Ishikawa (cell line): ENCODE data around the gene ATP8A2.

Source experiments
- CEBPB ChIP-seq: IDR thresholded peaks from 2 replicates; pipeline ENCODE4 v1.6.1; 2012
- CREB1 ChIP-seq: IDR thresholded peaks from 2 replicates; pipeline ENCODE4 v1.6.1; 2012; ENCODE audit warnings: low read depth
- EGR1 ChIP-seq: IDR thresholded peaks from 2 replicates; pipeline ENCODE4 v1.6.1; 2012
- EP300 ChIP-seq: IDR thresholded peaks from 2 replicates; pipeline ENCODE4 v1.6.1; 2012; ENCODE audit warnings: borderline replicate concordance
- FOXM1 ChIP-seq: IDR thresholded peaks from 2 replicates; pipeline ENCODE4 v1.6.1; 2012; ENCODE audit warnings: low read depth, borderline replicate concordance
- MAX ChIP-seq: IDR thresholded peaks from 2 replicates; pipeline ENCODE4 v1.6.1; 2012
- NFIC ChIP-seq: IDR thresholded peaks from 2 replicates; pipeline ENCODE4 v1.6.1; 2012
- RAD21 ChIP-seq: IDR thresholded peaks from 2 replicates; pipeline ENCODE4 v1.6.1; 2012; ENCODE audit warnings: low read depth
- REST ChIP-seq: IDR thresholded peaks from 2 replicates; pipeline ENCODE4 v1.6.1; 2012; ENCODE audit warnings: low read depth, mild to moderate bottlenecking
- TAF1 ChIP-seq: IDR thresholded peaks from 2 replicates; pipeline ENCODE4 v1.6.1; 2012; ENCODE audit warnings: low read depth, mild to moderate bottlenecking
- TCF12 ChIP-seq: IDR thresholded peaks from 2 replicates; pipeline ENCODE4 v1.6.1; 2012; ENCODE audit warnings: low read depth
- TEAD4 ChIP-seq: IDR thresholded peaks from 2 replicates; pipeline ENCODE4 v1.6.1; 2012
- YY1 ChIP-seq: IDR thresholded peaks from 2 replicates; pipeline ENCODE4 v1.6.1; 2012; ENCODE audit warnings: low read depth
- ZBTB7A ChIP-seq: IDR thresholded peaks from 2 replicates; pipeline ENCODE4 v1.6.1; 2012; ENCODE audit warnings: low read depth
- TF ChIP-seq, protein P1 (sequence below): IDR thresholded peaks from 2 replicates; pipeline ENCODE4 v1.6.1; 2012

The ATP8A2 gene

GRCh38 chr13:25821776-25822175 is 450.0 kb downstream of the ATP8A2 start:
- no peak for TF ChIP-seq CREB1
- no peak for TF ChIP-seq TEAD4
- no peak for TF ChIP-seq CEBPB
- TF ChIP-seq MAX, result no peak
- TF ChIP-seq EP300, result no peak
- TF ChIP-seq REST, result no peak

- TF ChIP-seq TEAD4 (no peak), NFIC (no peak), EGR1 (no peak), MAX (no peak), TAF1 (no peak), FOXM1 (no peak), CREB1 (no peak), TCF12 (no peak), ZBTB7A (no peak)
- TF ChIP-seq, protein P1, sequence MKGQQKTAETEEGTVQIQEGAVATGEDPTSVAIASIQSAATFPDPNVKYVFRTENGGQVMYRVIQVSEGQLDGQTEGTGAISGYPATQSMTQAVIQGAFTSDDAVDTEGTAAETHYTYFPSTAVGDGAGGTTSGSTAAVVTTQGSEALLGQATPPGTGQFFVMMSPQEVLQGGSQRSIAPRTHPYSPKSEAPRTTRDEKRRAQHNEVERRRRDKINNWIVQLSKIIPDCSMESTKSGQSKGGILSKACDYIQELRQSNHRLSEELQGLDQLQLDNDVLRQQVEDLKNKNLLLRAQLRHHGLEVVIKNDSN, result no peak
Measured at GRCh38 chr13:25827831-25828465, 456.2 kb downstream of the ATP8A2 start.

DNA sequence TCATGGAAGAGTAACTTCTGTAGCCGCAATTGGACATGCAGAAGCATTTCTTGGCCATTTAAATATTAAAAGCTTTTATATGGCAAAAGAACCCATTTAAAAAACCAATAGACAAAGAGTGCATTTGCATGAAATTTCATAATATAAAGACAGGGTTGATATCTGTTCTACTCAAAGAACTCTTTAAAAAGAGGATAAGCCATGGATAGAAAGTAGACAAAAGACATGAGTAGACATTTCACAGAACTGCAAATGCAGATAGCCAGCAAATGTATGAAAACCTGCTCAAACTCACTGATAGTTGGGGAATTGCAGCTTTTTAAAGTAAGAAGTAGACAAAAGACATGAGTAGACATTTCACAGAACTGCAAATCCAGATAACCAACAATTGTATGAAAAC is 462.0 kb downstream of the ATP8A2 start:
- TF ChIP-seq REST (no peak), MAX (no peak), RAD21 (no peak), TAF1 (no peak)
- TF ChIP-seq, protein P1, result no peak

DNA sequence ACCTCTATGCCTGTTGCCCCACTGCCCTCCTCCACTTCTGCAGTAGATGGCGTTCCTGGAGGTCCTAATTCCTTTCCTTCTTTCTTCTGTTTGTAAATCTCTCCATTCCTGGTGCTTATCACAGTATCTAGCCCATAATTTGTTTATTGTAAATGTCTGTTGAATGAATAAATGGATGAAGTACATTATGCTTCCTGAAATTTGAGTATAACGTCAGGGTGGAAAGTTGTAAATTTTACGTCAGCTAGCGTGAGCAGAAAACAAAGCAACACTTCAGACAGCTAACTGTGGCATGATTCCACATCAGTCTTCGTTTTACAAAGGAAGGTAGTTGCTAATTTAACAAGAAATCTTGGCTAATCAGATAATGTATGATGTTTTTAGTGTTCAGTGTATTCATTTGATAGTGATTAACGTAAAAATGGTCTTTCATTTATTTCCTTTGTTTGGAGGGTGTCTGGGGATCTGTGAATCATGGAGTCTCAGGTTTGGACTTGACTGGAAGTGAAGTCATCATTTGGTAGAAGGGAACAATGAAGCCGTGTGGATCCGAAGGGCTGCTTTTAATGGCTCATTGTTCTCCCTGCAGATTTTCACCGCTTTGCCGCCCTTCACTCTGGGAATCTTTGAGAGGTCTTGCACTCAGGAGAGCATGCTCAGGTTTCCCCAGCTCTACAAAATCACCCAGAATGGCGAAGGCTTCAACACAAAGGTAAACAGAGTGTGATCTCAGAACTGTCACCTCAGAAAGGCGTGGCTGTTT is 465.0 kb downstream of the ATP8A2 start:
- TF ChIP-seq CREB1 (no peak), CEBPB (no peak), REST (no peak), NFIC (no peak), TEAD4 (no peak), YY1 (no peak), ZBTB7A (no peak), RAD21 (no peak), TCF12 (no peak), EP300 (no peak), MAX (no peak), EGR1 (no peak), TAF1 (no peak)
- TF ChIP-seq, protein P1, result no peak
